Kidney tubule cell (primary cell): ENCODE results near the gene HOXB3.
A peak's percentile ranks its signal among the peaks of the same experiment; 100 is the strongest.

ENCODE experiments used
- DNase-seq: peaks from one replicate; pipeline ENCODE4 v3.0.0-alpha.2; 2018; ENCODE audit warnings: low spot score

The HOXB3 gene

DNA sequence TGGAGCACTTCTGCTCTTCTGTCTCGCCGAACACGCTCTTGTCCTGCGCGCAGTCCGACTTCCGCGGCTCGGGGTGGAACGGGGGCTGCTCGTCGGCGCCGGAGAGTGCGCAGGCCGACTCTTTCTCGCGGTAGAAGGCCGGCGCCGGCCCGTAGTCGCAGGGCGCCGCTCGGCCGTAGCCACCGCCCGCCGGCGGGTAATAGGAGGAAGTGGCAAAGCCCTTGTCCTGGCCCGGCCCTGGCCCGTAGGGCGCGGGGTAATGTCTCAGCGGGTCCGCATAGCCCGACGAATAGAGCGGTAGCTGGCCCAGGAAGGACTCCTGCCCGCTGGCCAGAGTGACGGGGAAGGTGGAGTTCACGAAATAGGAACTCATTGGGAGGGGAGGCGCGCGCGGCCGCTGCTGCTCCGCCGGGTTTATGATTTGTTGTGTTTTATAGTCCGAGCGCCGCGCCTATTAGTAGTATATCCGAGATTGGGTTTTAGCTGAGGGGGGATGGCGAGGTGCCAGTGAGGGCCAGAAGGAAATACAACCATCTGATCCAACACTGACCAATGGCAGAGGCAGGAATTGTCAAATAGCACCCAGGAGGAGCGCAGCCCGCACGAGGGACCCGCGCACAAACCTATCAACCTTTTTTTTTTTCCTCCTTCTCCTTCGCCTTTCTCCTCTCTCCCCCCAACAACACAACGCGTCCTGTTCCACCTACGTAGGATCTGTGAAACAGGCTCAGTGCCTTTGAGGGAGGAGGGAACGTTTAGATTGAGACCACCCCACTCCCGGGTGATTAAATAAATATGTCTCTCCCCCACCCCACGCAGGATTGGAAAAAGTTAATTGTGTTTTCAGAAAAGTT lies 8.0 kb upstream of the HOXB3 start:
- peak; percentile 87 for DNase-seq

DNA sequence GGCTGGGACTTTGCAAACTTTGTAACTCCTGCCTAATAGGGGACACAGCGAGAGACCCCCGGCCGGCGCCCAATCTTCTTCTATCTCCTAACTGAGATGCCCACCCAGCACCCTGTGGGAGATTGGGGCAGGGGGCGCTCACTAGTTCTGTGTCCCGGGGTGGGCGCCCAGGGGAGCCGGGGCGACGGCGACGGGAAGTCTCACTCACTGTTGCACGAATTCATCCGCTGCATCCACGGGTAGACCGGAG lies 7.4 kb upstream of the HOXB3 start:
- no peak for DNase-seq

DNA sequence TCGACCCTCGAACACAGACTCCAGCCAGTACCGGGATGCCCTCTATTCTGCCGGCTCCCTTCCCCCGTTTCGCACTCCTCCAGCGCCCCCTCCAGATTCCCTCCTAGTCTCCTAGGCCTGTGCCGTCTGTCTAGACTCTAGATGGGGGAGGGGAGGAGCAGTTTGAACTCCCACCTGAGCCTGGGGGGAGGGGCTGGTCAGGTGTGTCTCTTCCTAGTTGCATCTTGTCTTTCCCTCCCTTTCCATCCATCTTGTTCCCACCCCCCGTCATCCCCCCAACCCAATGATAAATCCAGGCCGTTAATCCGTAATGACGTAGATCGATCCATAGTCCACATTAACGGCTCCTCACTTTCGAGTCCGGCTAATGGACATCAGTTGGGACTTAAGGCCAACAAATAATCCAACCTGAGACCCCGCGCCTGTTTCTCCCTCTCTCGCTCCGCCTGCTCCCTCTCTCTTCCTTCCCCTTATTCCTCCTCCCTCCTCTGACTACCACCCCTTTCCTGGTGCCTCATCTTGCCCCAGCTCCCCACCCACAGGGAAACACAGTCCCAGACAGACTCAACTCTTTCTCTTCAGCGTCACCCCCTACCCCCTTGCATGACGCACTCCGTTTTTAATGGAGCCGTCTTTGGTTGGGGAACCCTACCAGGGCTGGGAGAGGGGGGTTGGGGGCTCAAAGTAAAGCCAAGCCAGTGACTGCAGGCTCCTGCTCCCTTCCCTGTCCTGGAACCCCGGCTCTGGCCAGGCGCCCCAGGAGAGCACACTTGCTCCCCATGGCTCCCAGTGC lies 6.9 kb upstream of the HOXB3 start:
- DNase-seq: peak; percentile 84

DNA sequence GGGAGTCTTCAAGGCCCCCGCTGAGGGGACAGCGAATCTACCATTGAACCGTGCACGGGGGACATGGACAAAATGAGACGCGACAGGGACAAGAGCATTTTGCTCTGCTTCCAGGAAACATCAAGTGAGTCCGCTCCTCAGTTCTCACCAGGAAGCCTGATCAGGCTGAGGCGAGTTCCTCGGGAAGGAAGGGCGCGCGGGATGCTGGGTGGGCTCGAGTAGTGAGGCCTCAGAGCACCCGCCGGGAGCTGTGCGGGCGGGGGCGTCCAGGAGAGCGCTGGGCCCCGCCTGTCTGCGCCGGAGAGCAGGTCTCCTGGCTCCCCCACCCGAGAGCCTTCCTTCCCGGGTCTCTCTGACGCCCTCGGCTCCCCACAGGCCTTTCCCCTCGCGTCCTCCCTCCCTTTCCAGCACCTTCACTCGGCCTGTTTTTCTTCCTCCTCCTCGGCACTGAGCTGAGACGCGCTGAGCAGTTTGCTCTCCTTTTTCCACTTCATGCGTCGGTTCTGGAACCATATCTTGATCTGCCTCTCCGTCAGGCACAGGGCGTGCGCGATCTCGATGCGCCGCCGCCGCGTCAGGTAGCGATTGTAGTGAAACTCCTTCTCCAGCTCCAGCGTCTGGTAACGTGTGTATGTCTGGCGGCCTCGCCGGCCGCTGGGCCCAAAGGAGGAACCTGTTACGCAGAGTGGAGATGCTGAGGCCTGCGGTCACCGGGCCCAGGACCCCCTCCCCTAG lies 6.1 kb upstream of the HOXB3 start:
- DNase-seq: peak; percentile 48

DNA sequence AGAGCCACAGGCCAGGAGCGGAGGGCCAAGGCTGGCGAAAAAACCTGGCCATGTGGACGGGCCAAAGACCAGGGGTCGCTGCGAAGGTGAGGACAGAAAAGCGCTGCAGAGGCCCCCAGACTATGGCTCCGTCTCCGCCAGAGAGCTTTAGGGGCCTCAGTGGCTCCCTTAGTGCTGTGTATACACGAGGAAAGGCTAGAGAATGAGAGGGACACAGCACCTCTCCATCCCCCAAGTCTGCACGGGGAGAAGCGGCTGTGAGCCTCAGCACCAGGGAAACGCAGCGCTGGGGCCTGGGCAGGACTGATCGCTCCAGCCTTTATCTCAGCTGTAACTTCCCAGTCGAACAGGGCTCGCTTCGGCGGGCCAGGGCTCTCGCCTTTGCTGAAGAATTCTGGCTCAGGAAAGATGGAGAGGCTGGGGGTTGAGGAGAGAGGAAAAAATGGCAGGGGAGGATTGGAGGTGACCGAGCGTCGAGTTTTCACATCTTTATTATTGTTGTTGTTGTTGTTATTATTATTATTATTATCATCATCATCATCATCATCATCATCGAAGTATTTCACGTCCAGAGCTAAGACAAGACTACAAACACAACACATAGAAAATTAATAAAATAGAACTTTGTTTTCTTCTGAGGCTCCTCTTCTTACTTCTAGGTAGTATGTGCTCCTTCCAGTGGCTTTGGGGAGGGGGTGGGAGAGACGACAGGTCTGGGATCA lies 5.4 kb upstream of the HOXB3 start:
- no peak for DNase-seq

DNA sequence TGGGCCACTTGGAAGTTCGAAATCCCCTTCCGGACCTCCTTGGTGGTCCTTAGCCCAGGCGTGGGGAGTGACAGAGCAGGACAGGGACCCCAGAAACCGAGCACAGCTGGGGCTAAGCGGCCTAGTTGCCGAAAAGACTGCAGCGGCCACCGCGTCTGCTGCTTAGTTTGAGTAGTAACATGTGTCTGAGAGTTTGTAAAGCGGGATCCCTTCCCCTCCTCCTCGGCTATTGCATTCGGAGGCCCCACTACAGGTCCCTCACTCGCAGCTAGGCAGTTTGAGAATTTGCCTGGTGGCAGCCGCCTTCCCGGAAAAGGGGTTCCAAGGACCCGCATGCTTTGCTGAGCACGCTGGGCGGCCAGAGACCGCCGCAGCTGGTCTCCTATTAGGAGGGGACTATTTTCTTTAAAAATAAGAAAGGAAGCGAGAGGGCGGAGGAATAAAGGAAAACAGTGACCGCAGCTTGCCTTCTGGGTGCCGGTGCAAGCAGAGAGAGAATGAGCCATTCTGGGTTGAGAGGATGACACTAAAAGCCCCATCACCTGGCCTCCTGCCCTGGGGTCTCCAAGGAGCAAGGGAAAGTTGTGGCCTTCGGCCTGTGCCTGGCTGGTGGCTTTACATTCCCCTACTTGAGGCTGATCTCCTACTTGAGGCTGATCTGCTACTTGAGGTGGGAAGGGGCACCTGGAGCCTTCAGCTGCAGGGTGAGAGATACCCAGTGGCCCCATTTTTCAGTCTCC lies 4.7 kb upstream of the HOXB3 start:
- DNase-seq: no peak

DNA sequence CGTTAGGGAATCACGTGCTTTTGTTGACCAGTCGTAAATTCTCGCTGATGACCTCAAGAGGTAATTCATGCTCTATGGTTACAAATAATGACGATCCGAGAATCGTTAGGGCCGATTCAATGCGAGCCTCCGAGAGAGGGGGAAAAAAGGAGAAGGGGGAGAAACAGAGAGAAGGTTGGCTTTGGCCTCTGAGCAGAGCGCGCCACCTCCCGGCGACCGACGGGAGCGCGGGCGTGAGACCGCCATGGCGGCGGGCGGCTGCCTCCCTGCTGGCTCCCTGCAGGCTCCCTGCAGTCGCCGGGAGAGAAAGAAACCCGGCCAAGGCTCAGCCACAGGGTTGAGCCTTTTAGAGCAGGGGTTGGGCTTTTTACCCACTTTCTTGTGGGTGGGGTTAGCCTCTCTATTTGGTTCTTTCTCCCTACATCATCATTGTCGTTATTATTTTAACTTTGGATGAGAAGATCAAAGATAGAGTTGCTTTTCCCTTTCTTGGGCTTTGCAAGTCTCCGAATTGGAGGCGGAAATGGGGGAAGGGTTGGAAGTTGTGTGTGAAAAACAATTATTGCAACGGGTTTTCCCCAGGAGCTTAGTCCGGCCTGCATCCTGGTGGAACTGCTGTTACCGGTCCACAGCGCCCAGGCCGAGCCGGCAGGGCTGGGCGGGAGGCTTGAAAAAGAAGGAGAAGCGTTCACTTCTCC lies 3.9 kb upstream of the HOXB3 start:
- DNase-seq: peak; percentile 91

DNA sequence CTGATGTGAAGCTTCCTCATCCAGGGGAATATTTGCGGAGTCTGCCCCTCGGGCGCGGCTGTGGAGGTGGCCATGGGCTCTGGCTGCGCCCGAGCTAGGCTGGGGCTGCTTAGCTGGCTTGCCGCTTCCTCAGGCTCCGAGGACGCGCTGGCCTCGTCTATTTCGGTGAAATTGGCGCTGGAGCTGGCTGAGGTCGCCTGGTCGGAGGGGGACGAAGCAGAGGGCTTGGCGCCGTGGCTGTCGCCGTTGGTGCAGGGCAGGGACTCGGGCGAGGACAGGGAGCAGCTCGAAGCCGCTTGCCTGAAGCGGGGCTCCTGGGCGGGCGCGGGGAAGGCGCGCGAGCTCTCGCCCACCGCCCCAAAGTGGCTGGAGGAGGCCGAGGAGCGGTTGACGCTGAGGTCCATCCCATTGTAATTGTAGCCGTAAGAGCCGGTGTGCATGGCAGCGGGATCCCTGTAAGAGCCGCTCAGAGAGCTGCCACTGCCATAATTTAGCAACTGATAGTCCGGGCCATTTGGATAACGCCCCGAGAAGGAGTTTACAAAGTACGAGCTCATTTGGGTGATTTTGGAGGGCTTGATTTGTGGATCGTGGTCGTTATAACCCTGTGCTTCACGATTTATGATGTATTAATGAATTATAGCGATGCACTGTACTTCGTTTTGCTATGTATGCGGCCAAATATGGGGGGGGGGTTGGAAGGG lies 3.2 kb upstream of the HOXB3 start, which contains the start of gene HOXB5:
HOXB5 (minus strand) TSS at position 654 of the 704 bp plus-strand sequence; CDS start at position 557, 97 bp downstream.
- peak; percentile 45 for DNase-seq

DNA sequence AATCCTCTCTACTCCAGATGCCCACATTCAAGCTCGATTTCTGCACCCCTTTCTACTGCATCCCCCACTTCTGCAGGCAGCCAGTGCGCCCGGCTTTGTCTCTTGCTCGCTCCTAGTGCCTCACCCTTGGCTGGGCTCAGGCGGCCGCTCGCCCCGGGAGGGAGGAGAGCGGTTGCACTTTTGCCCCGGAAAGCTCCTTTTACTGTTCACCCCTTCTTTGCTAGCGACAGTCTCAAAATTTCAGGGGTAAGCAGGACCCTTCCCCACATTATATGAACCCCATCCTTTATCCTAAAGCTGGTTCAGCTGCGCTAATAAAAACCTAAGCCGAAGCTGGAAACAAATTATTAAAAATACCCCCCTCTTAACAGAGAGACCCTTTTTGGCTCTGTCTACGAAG lies 2.5 kb upstream of the HOXB3 start:
- DNase-seq: no peak

DNA sequence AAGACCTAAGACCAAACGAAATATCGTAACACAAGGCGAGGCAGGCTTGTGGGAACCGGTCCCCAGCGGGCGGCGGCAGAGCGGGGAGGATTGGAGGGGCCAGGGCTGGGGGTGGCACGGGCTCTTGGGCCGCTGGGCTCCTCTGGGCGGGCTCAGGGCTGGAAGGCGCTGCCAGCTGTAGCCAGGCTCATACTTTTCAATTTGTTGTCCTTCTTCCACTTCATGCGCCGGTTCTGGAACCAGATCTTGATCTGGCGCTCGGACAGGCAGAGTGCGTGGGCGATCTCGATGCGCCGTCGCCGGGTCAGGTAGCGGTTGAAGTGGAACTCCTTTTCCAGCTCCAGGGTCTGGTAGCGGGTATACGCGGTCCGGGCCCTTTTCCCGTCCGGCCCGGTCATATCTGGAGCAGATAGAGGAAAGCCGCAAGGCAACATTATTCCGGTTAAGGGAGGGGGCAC lies 2.0 kb upstream of the HOXB3 start:
- DNase-seq: no peak

DNA sequence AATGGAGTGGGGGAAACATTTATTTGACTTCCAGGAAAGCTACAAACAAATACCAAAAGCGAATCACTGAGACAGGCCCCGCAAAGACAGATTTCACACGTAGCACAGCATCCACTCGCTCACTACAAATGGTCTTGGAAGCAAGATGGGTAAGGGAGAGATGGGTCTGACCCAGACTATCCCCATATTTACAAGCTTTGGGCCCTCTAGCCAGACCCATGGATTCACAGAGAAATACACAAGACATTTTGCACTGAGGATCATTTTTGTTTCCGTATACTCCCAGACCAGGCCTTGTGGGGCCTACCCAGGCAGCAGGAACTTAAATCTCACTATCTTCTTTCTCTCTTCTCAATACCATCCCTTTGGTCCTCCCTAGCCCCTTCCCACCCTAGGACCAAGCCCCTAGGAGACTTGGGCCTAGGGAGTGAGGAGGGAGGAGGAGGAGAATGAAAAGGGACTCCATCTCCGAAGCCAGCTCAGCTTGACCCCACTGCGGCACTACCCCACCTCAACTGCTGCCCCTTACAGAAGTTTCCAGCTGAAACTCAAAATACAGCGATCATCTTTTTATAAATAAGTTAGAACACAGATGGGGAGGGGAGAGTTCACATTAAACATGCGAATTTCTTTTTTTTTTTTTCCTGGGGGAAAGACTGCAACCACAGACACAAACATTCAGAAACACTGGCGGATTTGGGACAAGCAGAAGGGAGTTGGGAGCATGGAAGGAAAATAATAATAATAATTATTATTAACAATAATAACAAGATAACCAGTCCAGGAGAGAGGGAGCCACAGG lies 1.4 kb upstream of the HOXB3 start:
- DNase-seq: no peak

DNA sequence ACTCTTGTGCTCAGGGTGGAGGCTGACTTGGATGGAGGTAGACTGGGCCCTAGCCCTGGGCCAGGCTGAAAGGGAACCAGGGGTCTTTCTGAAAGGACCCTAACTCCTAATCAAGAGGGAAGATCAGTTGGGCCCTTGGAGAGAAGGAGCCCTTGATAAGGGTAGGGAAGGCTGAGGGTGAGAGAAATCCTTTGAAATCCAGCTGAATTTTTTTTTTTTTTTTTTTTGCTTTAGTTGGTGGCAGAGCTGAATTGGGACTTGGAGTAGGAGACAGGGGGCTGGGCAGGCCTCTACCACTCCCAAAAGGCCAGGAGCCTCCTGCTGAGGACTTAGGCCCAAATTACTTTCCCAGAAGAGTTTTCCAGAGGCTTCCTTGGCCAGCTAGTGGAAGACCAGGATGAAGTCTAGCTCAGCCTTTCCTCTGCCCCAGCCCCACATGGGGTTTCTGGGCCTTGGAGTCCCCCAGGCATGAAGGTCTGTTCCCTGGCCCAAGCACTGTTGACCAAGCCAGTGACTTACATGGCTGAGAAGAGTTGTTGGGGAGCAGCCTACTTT lies 643 bp upstream of the HOXB3 start:
- DNase-seq: no peak

DNA sequence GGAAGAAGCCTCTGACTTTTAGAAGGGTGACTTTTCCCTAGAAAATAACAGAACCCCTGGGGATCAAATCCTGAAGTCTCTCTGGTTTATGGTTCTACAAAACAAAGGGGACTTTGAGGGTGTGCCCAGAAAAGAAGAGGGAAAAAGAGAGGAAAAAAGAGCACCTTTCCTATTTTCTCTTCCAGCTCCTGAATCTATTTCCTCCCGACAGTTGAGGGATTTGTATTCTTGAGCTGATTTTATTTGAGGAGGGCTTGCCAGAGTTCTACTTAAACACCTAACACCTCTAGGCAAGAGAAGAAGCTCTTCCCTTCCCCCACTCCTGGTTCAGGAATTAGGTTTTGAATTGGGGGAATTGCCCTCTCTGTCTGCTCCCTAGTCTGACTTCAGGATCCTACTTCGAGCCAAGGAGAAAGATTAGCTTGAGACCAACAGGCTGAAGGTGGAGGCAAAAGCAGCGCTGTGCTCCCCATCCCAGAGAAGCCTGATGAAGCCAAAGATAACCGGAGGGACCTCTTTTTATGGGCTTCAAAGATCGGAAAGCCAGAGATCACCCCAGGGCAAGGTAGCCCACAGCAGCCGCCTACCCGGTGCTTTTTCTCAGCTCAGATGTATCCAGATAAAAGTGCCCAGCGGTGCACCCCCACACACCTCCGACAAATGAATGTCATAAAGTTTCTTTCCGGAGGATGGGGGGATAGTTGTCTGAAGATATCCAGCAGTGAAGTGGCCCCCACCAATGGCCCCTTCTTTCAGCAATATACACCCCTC lies 796 bp downstream of the HOXB3 start:
- no peak for DNase-seq

DNA sequence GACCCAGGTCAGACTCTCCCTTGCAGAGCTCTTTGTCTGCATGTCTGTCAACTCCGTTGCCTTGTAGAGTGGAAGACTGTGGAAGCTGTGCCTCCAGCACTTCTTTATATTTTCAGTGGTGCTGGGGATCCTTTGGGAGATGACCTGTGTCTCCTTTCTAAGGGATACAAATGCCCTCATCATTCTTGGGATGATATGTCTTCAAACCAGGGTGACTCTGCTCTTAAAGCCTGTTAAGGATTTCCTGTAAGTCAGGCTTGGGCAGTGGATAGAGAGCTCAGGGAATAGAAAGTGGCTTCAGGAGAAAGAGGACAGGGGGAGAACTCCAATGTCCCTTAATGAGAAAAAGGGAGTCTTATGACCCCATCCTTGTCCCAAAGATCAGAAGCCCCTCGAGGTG lies 1.5 kb downstream of the HOXB3 start:
- no peak for DNase-seq

DNA sequence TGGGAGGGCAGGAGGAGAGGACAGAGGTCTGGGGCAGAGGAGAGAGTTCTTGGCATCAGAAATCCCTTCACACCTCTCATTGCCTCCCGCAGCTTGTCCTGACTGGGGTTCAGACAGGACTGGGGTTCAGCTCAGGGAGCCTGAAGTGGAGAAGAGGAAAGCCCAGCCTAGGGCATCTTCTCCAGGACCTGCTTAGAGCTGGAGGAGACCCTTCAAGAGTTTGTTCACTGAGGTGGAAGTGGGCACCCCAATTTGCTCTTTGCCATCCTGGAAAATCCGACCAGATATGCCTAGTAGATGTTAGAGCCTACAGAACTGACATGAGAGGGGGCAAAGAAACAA lies 2.0 kb downstream of the HOXB3 start:
- no peak for DNase-seq

DNA sequence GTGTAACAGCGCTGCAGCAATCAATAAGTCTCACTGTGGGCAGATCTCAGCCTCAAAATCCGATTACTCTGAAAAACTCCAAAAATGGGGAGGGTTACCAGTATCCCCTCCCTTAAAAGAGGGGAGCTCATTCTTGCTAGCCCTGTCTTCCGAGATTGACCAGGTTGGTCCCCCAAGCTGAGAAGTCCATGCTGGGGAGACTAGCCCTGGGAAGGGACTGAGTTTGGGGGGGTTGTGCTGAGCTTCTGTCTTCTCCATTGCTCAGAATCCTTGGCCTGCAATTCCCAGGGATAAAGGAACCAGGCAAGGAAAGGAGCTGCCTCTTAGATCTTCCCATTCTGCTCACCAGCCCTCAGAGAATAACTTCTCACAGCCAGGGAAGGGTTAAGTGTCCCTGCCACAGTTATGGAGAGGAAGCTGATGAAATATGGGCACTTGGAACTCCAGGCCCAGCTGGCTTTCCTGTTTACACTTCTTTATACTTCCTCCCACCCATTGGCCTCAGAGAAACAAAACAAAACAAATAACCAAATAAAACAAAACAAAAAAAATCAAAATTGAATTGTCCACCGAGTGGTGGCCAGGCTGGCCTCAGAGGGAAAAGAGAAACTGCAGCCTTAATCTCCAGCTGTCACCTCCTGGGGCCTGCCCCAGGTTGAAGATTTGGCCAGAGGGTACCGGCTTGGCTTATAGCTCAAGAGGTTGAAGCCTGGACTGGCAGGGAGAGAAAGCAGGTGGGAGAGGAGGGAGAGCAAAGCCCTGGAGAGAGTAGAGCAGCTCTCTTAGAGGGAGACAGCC lies 2.6 kb downstream of the HOXB3 start:
- DNase-seq: no peak
